Ramos (cell line): ENCODE measurements around the gene HIGD2A.

Experiments
- in situ Hi-C: fragments of 300-500 bp; cut with MboI; formaldehyde crosslinking; loops from one replicate; pipeline ENCODE4 v1.14.3; 2022; ENCODE audit warnings: low sequenced_read_pairs; ENCODE audit not compliant: unreplicated experiment

Gene HIGD2A, protein sequence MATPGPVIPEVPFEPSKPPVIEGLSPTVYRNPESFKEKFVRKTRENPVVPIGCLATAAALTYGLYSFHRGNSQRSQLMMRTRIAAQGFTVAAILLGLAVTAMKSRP

GRCh38 chr5:176388444-176389134 is at the start of gene HIGD2A, which contains the start of gene NOP16:
Gene HIGD2A, plus strand, starts transcription at chr5:176388751. Its CDS starts 69 bp downstream, at chr5:176388820.
Gene NOP16, minus strand, starts transcription at chr5:176388598. Its CDS starts 59 bp downstream, at chr5:176388539.
- in situ Hi-C loops, result no loop called here

DNA sequence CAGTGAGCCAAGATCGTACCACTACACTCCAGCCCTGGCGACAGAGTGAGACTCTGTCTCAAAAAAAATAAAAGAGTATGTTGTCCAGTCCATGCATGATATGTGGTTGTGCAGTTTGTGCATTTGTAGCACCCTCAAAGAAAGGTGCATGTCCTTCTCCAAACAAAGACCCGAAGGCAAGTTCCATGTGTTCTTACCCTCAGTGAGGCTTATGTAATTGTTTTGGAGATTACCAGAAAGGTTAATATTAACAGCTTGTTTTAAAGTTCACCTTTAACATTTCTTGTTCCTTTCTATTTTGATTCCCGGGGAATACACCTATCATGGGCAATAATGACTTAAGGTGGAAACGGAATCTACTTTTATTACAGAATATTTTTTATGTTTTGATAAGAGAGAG is 49.2 kb upstream of the HIGD2A start:
- in situ Hi-C loops, result no loop called here

GRCh38 chr5:176341325-176342157 is 47.0 kb upstream of the HIGD2A start:
- in situ Hi-C loops, result no loop called here

DNA sequence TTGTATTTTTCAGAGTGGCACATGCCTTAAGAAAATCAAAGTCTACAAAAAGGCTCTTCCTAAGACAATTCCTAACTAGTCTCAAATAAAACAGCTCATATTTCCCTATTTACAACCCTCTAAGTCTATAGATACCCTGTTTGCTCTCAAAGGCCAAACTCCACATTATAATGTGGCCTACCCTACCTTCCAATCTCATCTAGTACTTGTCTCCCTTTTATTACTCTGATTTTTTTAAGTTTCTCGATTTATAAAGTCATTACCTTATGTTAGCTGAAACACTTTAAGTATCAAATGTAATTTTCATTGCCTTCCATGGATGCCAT is 46.4 kb upstream of the HIGD2A start:
- in situ Hi-C loops, result no loop called here

DNA sequence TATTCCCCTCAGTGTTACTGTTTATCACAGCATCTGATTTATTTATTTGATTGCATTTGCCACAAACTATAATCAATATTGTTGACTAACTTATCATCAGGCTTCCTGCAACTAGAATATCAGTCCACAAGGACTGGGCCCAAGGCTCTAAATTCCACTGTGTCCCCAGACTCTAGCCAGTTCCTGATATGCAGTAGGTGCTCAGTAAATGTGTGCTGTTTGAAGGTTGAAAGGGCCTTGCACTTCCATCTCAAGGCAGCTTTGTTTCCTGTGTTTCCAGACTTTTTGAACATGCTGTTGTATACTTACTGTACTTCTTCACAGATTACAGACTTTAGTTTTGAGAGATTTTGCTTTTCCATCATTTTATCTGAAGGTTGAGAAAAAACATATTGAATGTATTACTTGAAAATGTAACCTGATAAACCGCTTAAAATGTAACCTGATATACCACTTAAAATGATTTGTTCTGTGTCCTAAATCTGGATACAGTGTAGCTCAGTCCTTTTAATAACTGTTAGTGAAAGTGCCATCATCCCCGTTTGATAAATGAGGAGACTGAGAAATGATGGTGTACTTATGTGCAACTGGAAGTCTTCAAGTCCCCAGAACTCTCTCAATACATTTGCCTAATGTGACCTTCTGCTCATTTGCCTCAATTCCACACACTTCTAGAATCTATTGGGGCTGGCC is 45.6 kb upstream of the HIGD2A start:
- in situ Hi-C loops, result no loop called here

DNA sequence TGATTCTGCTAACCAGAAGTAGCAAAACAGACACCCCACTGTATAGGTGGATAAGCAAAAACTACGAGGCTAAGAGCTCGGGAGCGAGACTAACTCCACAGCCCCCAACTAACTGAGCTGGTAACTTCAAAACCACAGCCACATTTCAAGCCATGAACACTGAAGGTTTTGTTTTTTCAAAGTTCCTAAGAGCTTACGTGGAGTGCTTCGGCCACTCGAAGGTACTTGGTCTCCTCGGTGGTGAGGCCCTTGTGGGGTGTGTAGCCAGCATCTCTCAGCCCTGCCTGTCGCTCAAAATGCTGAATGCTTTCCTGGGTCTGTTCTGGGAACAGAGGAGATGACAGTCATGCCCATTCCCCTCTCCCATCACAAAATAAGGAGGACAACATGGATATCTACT is 38.1 kb upstream of the HIGD2A start:
- in situ Hi-C loops, result no loop called here

DNA sequence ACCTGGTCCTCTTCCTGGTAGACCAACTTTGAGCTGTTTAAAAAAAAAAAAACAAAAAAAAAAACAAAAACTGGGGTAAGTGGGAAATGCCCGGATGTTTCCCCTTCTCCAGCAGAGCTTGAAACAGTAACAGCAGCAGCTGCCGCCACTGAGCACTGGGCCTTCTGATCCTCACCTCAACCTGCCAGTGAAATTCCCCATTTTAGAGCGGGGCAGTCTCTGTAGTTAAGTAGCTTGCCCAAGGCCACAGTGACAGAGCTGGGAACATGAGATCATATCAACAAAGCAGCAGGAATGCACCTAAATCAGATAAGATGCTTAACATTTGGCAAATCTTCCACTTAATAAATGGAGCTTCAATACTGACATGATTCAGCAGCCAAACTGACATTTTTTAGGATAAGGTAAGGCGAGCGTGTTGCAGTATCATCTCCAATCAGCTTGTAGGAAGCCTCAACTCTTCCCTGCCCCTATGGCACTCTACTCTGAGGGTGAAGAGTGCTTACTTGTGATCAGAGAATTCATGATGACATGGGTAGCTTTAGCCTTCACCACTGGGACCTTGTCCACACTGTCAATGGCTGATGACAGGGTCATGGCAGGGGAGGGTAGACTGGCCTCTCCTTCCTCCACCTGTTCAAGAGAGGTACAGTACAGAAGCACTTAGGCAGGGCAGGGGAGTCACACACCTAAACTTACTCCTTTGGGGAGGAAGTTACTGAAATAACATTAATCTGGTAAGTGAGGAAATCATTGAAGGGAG is 36.3 kb upstream of the HIGD2A start:
- in situ Hi-C loops, result no loop called here

DNA sequence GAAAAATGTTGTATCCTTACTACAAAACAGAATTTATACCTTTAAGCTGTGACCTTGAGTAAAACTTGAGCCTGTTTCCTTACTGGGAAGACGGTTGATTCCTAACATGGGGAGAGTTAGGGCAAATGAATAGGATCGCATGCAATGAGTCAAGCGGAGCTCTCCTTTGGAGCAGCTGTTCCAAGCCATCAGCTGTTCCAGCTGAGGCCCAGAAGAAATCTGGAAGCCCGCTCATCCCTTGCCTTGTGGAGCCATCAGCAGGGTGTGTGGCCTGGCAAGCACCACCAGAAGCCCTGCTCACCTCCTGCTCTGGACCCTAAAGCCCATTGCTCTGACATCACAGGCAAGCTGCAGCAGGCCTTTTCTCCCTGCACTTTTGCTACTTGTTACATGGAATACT is 35.0 kb upstream of the HIGD2A start:
- in situ Hi-C loops, result no loop called here

DNA sequence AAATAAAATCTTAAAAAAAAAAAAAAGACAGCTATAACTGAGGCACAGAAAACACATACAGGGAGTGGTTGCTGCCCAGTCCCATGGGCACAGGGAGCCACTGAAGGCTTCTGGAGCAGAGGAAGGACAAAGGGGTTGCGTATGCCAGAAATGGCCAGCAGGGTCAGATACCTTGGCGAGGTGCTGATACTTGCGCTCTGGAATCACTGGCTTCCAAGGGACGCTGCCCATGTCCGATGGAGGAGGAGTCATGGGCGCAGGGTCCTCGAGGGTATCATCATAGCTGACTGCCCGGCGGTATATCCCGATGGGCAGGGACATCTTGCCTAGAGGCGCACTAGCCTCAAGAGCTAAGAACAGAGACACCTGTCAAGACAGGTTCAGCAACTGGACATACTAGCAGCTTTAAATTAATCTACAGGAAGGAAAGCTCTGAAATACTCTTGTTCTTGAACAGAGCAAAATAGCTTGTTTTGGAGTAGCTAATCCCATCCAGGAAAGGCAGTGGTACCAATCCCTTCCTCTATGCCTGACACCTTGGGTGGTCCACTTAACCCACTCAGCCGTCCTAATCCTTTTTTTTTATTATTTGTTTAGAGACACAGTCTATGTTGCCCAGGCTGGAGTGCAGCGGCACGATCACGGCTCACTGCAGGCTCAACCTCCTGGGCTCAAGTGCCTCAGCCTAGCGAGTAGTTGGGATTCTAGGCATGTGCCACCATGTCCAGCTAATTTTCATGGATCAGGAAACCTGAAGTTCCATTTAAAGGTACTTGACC is 33.0 kb upstream of the HIGD2A start:
- in situ Hi-C loops, result no loop called here

DNA sequence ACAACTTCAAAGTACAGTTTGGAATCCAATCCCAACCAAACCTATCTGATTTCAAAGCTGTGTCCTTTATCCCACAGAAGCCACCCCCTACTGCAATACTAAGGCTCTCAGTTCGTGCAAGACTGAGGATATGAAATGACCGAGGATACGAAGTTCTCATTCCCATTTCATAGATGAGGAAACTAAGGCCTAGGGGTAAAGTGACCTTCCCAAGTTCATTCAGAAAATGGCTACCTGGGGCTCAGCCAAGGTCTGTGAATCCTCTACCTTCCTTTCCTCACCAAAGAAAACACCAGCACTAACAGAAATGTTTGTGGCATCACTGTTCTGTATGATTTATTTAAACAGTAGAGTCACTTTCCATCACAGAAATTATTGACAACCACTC is 32.4 kb upstream of the HIGD2A start:
- in situ Hi-C loops, result no loop called here

DNA sequence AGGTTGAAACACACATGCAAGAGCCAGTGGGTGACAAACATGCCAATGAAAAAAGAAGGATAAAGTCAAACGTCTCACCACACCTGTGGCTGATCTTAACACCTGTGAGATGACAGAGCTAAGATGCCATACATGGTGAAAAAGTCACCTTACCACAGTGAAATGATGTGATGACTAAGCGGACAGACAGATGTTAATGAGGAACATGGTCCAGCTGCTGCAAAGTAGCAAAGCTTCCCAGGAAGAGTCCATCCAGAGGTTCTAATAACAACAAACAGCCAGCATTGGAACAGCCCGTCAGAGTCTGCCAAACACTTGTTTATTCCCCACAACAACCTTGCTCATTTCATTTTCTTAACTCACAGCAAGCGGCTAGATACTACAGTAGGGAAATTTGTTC is 28.9 kb upstream of the HIGD2A start:
- in situ Hi-C loops, result no loop called here

DNA sequence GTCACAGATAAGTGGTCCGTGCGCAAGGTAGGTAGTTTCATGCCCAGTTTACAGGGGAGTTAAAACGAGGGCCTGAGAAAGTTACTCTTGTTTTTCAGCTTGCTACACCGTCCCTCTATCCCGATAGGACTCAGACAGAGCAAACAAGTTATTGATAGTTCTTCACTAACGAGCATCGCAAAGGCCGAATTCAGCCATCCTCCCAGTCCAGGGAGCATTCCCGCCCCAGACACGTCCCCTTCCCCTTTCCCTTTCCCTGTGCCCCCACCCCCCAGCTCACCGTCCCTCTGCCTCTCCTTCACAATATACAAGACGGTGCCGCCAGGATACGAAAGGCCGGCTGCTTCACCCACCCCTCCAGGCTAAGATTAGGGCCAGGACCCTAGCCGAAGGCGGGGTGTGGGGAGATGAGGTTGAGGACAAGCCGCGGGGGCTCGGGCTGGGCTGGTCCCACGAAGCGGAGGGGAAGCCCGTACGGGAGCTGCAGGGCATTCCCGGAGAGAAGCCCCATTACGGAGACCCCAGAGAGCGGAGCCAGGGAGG is 27.6 kb upstream of the HIGD2A start:
- in situ Hi-C loops, result no loop called here

DNA sequence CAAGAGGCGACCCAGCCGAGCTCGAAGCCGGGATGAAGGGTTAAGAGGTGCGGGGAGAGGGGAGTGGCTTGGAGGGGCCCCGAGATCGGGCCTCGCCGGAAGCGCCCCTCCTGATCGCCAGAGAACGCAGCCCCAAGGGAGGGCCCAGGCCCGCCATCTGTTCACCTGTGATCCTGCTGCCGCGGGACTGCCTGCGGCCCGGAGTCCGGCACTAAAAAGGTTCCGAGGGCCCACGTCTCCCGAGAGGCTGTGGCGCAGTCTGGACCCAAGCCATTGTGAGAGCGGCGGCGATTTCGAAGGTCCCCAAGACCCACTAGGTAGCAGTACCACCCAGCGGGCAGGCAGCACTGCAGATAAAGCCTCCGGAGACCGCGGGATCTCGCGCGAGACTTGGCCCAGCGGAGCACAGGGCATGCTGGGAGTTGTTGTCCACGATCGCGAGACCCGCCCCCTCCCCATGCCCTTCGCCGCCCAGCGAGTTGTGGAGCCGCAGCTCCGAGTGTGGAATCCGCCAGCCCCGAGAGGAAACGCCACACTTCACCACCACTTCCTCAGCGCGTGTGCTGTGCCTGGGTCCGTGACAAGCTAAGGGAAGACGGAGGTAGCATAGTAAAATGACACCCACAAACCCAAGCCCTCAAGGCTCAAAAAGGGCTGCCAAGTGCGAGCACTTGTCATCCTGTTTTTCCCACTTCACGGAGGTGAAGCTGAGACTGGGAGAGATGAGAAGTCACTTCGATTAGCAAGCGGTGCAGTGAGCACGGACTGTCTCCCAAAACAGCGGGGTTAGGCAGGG is 26.9 kb upstream of the HIGD2A start, which contains the start of gene KIAA1191:
Gene KIAA1191 (minus strand): TSS at position 328 of the 796 bp plus-strand sequence. CDS start 2,256 bp downstream, outside the sequence.
- in situ Hi-C loops, result no loop called here

- in situ Hi-C loops, result no loop called here
Observed at GRCh38 chr5:176362233-176362490, 26.4 kb upstream of the HIGD2A start.

GRCh38 chr5:176364765-176365350 is 23.7 kb upstream of the HIGD2A start:
- in situ Hi-C loops, result no loop called here

DNA sequence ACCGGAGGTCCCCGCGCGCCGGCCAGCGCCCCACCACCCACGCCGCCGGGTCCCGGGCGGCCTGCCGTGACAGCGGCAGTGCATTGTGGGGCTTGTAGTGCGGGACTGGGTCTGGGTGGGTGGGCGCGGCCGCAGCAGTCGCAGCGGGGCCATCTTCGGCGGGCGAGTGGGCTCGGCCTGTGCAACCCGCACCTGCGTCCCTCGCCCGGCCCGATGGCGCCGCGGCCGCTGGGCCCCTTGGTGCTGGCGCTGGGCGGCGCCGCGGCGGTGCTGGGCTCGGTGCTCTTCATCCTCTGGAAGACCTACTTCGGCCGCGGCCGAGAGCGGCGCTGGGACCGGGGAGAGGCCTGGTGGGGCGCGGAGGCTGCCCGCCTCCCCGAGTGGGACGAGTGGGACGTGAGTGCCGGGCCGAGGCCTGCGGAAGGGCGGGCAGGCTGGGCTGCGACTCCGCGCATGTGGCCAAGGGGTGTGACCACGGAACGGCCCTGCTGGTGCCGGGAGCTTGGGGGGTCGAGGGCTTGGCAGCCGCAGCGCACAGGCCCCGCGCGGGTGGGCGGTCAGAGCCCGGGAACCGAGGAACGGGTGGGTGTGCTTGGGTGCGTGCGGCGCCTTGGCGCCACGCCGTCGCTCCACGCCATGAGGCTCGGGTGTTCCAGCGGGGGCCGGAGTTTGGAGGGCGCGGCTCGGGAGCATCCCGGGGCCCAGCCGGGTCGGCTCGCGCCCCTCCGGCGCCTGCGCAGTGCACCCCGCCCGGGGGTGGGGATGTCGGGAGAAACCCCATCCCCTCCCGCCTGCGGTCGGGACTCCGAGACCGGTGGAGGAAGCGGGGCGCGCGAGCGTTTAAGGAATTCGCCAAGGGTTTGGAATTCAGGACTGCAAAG is 23.0 kb upstream of the HIGD2A start, which contains the start of gene ARL10:
Gene ARL10 (plus strand): TSS at position 137 of the 881 bp plus-strand sequence. CDS start 77 bp downstream, at position 214.
- in situ Hi-C loops, result no loop called here

DNA sequence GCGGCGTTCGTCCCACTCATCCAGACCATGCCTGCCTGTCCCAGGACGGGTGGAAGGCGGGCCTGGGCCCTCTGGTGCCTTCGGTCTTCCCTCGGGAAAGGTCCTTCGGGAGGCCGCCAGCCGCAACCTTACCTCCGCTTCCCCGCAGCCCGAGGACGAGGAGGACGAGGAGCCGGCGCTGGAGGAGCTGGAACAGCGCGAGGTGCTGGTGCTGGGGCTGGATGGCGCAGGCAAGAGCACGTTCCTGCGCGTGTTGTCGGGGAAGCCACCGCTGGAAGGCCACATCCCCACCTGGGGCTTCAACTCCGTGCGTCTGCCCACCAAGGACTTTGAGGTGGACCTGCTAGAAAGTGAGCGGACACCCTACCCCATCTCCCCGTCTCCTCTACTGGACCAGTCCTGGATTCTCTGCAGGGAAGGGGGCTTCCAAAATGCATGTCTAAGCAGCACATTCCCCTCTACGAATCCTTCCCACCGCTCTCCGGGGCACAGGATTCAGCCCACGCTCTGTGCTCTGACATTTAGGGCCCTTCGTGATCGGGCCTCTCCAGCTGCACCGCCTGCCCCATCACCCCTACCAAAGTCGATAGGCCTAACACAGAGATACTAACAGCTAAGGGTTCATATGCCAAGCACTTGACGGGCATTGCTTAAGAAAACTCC is 22.2 kb upstream of the HIGD2A start:
- in situ Hi-C loops, result no loop called here
